ENCODE measurements around the gene FOXO4. TPM values are rescaled to one million over a fixed set of nuclear protein-coding genes. Genes with fewer than 3 reads are reported as not detected.
"Not testable (repeated sequence)": the region's sequence is repeated elsewhere in the genome, so short reads cannot be mapped to it uniquely, and the experiment has no call there.

FOXO4 gene
- 6.4 TPM for total RNA-seq

GRCh38 chrX:71095555-71095980, at the start of gene FOXO4:
Gene FOXO4 (plus strand): TSS chrX:71095851. CDS start chrX:71096529, 678 bp downstream.
- peak; percentile 89 for ATAC-seq

GRCh38 chrX:71047891-71048290, 47.8 kb upstream of the FOXO4 start:
- ATAC-seq = not testable (repeated sequence)

GRCh38 chrX:71052721-71053120, 42.9 kb upstream of the FOXO4 start:
- ATAC-seq = no peak

- no peak for ATAC-seq
Observed at GRCh38 chrX:71053217-71053621, 42.4 kb upstream of the FOXO4 start.

- no peak for ATAC-seq
Observed at GRCh38 chrX:71056867-71057266, 38.8 kb upstream of the FOXO4 start.

GRCh38 chrX:71057848-71058530, 37.7 kb upstream of the FOXO4 start:
- no peak for ATAC-seq

GRCh38 chrX:71060127-71060526, 35.5 kb upstream of the FOXO4 start:
- no peak for ATAC-seq

- ATAC-seq = no peak
Observed at GRCh38 chrX:71067089-71067488, 28.6 kb upstream of the FOXO4 start.

GRCh38 chrX:71067712-71068043, 28.0 kb upstream of the FOXO4 start:
- ATAC-seq = no peak

- ATAC-seq = peak; percentile 100
Observed at GRCh38 chrX:71068044-71068918, 27.4 kb upstream of the FOXO4 start, which contains the start of gene SNX12. Gene SNX12 (minus strand): TSS chrX:71068334. CDS start chrX:71068306, 28 bp downstream.

- ATAC-seq = no peak
Observed at GRCh38 chrX:71070531-71070930, 25.1 kb upstream of the FOXO4 start.

GRCh38 chrX:71081330-71082123, 14.1 kb upstream of the FOXO4 start:
- ATAC-seq = peak; percentile 18

- no peak for ATAC-seq
Observed at GRCh38 chrX:71082124-71082647, 13.5 kb upstream of the FOXO4 start.

GRCh38 chrX:71082822-71083221, 12.8 kb upstream of the FOXO4 start:
- ATAC-seq = no peak

- ATAC-seq = no peak
Observed at GRCh38 chrX:71085900-71086299, 9.8 kb upstream of the FOXO4 start.

- no peak for ATAC-seq
Observed at GRCh38 chrX:71091263-71091662, 4.4 kb upstream of the FOXO4 start.

GRCh38 chrX:71095033-71095432, 618 bp upstream of the FOXO4 start:
- no peak for ATAC-seq

- peak; percentile 62 for ATAC-seq
Observed at GRCh38 chrX:71095981-71096759, 519 bp downstream of the FOXO4 start.

- no peak for ATAC-seq
Observed at GRCh38 chrX:71096760-71097032, 1.0 kb downstream of the FOXO4 start.

GRCh38 chrX:71098302-71098701, 2.7 kb downstream of the FOXO4 start:
- ATAC-seq = no peak

GRCh38 chrX:71098951-71099506, 3.4 kb downstream of the FOXO4 start:
- no peak for ATAC-seq

GRCh38 chrX:71099736-71100135, 4.1 kb downstream of the FOXO4 start:
- no peak for ATAC-seq

Data from esophagus mucosa (tissue), 1 donor.